ENCODE data around the gene AHCY. TPM values are rescaled to one million over a fixed set of nuclear protein-coding genes. Genes with fewer than 3 reads are reported as not detected.
A peak's percentile ranks its signal among the peaks of the same experiment; 100 is the strongest.

The AHCY gene
- total RNA-seq, 2 donors from 2014 or later: 271 to 350 TPM

DNA sequence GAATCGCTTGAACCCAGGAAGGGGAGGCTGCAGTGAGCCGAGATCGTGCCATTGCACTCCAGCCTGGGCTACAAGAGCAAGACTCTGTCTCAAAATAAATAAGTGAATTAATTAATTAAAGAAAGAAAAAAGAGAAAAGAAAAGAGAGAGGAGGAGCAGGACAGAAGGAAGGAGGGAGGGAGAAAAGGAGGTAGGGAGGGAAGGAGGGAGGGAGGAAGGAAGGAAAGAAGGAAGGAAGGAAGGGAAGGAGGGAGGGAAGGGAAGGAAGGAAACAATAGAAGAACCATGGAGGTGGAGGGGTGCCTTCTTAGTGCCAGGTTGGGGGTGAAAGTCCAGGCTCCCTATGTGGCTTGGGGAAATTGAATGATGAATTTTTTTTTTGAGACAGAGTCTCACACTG lies 6.5 kb upstream of the AHCY start:
- peaks cover 18% of the 10 kb centered on the region for H3K4me1 Mint-ChIP-seq
- H3K9me3 Mint-ChIP-seq: no peaks in the 10 kb centered on the region
- H3K4me1 ChIP-seq (ENCODE audit: control insufficient read depth, insufficient read depth, low read length): peaks cover 9% of the 10 kb centered on the region
- no peaks in the 10 kb centered on the region for H3K9me3 ChIP-seq (ENCODE audit: control insufficient read depth, low read length)
- WGBS, 2 experiments (ENCODE audit: insufficient coverage in 1 of 2, insufficient read length in 1 of 2): 97% methylated on average over 3 of the region's 3 CpGs; no CpG with 5 or more reads in 1 of the 2 experiments
- no peak overlapping the region for H3K4me3 Mint-ChIP-seq
- peaks cover 15% of the 10 kb centered on the region for H3K27me3 Mint-ChIP-seq (ENCODE audit: insufficient read depth)
- no peaks in the 10 kb centered on the region for H3K36me3 Mint-ChIP-seq (ENCODE audit: low read depth)
- no peak overlapping the region for H3K9ac ChIP-seq (ENCODE audit: extremely low read depth, low read length, poor library complexity, severe bottlenecking)
- DNase-seq: no peak
- H3K27ac Mint-ChIP-seq: no peak overlapping the region
- no peak overlapping the region for H3K4me3 ChIP-seq (ENCODE audit: low read length)
- TF ChIP-seq, protein P1, sequence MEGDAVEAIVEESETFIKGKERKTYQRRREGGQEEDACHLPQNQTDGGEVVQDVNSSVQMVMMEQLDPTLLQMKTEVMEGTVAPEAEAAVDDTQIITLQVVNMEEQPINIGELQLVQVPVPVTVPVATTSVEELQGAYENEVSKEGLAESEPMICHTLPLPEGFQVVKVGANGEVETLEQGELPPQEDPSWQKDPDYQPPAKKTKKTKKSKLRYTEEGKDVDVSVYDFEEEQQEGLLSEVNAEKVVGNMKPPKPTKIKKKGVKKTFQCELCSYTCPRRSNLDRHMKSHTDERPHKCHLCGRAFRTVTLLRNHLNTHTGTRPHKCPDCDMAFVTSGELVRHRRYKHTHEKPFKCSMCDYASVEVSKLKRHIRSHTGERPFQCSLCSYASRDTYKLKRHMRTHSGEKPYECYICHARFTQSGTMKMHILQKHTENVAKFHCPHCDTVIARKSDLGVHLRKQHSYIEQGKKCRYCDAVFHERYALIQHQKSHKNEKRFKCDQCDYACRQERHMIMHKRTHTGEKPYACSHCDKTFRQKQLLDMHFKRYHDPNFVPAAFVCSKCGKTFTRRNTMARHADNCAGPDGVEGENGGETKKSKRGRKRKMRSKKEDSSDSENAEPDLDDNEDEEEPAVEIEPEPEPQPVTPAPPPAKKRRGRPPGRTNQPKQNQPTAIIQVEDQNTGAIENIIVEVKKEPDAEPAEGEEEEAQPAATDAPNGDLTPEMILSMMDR (conservative IDR thresholded peaks at IDR 0.05): no peak
- no peak overlapping the region for H3K27ac ChIP-seq (ENCODE audit: low read depth, low read length)
- H3K27me3 ChIP-seq (ENCODE audit: control insufficient read depth, insufficient read depth, low read length, poor library complexity, severe bottlenecking): peaks cover 9% of the 10 kb centered on the region
- H3K36me3 ChIP-seq (ENCODE audit: control insufficient read depth, insufficient read depth, low read length): no peaks in the 10 kb centered on the region

- Mint-ChIP-seq H3K27me3 (ENCODE audit: insufficient read depth) (peaks cover 3% of the 10 kb centered on the region), H3K27ac (no peak overlapping the region), H3K9me3 (no peaks in the 10 kb centered on the region), H3K36me3 (ENCODE audit: low read depth) (peaks cover 12% of the 10 kb centered on the region), H3K4me1 (peaks cover 12% of the 10 kb centered on the region), H3K4me3 (no peak overlapping the region)
- no peak overlapping the region for H3K27ac ChIP-seq (ENCODE audit: low read depth, low read length)
- no peaks in the 10 kb centered on the region for H3K27me3 ChIP-seq (ENCODE audit: control insufficient read depth, insufficient read depth, low read length, poor library complexity, severe bottlenecking)
- TF ChIP-seq, protein P1 (conservative IDR thresholded peaks at IDR 0.05): no peak
- H3K9me3 ChIP-seq (ENCODE audit: control insufficient read depth, low read length): no peaks in the 10 kb centered on the region
- no peak for DNase-seq
- no peaks in the 10 kb centered on the region for H3K4me1 ChIP-seq (ENCODE audit: control insufficient read depth, insufficient read depth, low read length)
- H3K4me3 ChIP-seq (ENCODE audit: low read length): no peak overlapping the region
- 89 to 97% methylated on average over 15 to 17 of the region's 19 CpGs for WGBS, 2 experiments (ENCODE audit: insufficient coverage in 1 of 2, insufficient read length in 1 of 2)
- H3K36me3 ChIP-seq (ENCODE audit: control insufficient read depth, insufficient read depth, low read length): peaks cover 3% of the 10 kb centered on the region
- no peak overlapping the region for H3K9ac ChIP-seq (ENCODE audit: extremely low read depth, low read length, poor library complexity, severe bottlenecking)
These were observed 2.4 kb upstream of the AHCY start for GRCh38 chr20:34305333-34306230.

- Mint-ChIP-seq H3K4me1 (peaks cover 10% of the 10 kb centered on the region), H3K36me3 (ENCODE audit: low read depth) (peaks cover 15% of the 10 kb centered on the region), H3K27me3 (ENCODE audit: insufficient read depth) (peaks cover 2% of the 10 kb centered on the region), H3K4me3 (no peak overlapping the region), H3K27ac (peak overlapping the region; percentile 92), H3K9me3 (no peaks in the 10 kb centered on the region)
- Histone ChIP-seq H3K9ac (ENCODE audit: extremely low read depth, low read length, poor library complexity, severe bottlenecking) (peak overlapping the region; percentile 91), H3K27ac (ENCODE audit: low read depth, low read length) (peak overlapping the region; percentile 20), H3K36me3 (ENCODE audit: control insufficient read depth, insufficient read depth, low read length) (peaks cover 18% of the 10 kb centered on the region), H3K27me3 (ENCODE audit: control insufficient read depth, insufficient read depth, low read length, poor library complexity, severe bottlenecking) (no peaks in the 10 kb centered on the region), H3K4me1 (ENCODE audit: control insufficient read depth, insufficient read depth, low read length) (no peaks in the 10 kb centered on the region), H3K4me3 (ENCODE audit: low read length) (peak overlapping the region; percentile 87), H3K9me3 (ENCODE audit: control insufficient read depth, low read length) (no peaks in the 10 kb centered on the region)
- TF ChIP-seq, protein P1 (conservative IDR thresholded peaks at IDR 0.05): peak; percentile 70
- 38 to 41% methylated on average over 9 of the region's 9 CpGs for WGBS, 2 experiments (ENCODE audit: insufficient coverage in 1 of 2, insufficient read length in 1 of 2)
- DNase-seq: no peak
These were observed 838 bp downstream of the AHCY start for GRCh38 chr20:34302312-34302722.

Data from endodermal cell (in vitro differentiated cells).